ENCODE measurements around the gene MMP24OS.

MMP24OS gene

DNA sequence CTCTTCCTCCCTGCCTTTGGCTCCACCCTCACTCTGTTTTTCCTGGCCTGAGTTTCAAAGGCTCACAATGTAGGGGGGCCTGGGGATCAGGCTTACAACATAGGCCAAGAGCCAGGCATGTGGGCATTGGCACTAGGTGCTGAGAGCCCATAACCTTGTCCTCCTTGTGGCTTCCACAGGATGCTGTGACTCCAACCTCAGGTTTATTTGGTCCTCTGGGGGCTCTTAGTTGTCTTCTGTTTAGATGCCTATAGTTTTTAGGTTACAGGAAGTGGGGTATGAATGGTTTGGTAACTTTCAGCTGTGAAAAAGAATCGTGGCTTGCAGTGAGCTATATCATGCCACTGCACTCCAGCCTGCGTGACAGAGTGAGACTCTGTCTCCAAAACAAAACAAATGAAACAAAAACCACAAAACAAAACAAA lies 25.9 kb downstream of the MMP24OS start:
- no peak overlapping the region for H3K4me3 ChIP-seq (ENCODE audit: low read depth, low read length)
- TF ChIP-seq, protein P1, sequence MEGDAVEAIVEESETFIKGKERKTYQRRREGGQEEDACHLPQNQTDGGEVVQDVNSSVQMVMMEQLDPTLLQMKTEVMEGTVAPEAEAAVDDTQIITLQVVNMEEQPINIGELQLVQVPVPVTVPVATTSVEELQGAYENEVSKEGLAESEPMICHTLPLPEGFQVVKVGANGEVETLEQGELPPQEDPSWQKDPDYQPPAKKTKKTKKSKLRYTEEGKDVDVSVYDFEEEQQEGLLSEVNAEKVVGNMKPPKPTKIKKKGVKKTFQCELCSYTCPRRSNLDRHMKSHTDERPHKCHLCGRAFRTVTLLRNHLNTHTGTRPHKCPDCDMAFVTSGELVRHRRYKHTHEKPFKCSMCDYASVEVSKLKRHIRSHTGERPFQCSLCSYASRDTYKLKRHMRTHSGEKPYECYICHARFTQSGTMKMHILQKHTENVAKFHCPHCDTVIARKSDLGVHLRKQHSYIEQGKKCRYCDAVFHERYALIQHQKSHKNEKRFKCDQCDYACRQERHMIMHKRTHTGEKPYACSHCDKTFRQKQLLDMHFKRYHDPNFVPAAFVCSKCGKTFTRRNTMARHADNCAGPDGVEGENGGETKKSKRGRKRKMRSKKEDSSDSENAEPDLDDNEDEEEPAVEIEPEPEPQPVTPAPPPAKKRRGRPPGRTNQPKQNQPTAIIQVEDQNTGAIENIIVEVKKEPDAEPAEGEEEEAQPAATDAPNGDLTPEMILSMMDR (IDR thresholded peaks at IDR 0.05; ENCODE audit: low read depth, low read length, missing control alignments): no peak
- no peak for DNase-seq (ENCODE audit: low read depth)
- in situ Hi-C loops (cut with HindIII; ENCODE audit: low sequenced_read_pairs): no loop called here

DNA sequence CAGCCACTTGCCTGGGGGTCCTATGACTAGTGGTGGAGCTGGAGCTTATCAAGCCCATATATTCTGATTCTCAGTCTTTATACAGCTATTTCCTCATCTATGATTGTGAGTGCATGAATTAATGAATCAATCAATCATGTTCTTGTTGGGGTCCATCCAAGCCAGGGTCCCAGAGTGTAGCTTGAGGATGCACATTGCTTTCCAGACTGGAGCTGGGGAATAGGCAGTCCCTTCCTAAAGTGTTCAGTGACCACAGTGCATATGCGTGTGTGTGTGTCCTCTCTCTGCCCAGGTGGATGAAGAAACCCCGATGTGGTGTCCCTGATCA lies 26.3 kb downstream of the MMP24OS start:
- in situ Hi-C loops (cut with HindIII; ENCODE audit: low sequenced_read_pairs): no loop called here

DNA sequence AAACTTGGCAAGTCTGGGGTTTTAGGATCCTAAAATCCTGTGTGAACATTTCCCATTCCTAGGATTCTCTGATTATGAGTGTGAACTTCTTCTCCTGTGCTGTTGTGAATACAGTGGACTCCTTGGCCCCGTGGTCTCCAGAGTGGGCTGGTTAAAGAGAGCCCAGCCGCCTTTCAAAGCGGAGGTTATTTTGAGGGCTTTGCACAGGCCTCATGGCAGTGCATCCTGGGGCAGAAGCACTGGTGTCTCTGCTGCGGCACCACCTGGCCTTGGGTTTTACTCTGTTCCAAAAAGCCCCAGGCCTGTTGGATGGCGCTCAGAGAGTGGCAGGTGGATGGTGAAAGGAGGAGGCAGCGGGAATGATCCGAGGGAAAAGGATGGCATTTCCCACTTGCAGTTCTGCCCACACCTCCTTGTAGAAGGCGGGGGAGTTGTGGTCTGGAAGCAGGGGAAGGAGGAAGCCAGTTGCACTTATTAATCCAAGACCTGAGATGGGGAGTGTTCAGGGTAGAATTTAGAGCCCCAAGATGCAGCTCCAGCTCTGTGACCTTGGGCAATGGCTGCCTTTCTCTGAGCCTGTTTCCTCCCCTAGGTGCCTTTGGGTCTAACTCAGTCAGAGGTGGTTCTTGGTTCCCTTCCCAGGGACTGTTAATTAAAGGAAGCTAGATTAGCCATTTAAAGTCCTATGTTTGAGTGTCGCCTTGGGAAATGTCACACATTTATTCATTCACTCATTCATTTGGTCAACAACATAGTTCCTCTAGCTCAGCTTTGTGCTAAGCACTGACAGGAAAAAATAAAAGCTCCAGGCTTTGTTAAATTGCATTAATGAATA lies 29.1 kb downstream of the MMP24OS start:
- in situ Hi-C loops (cut with HindIII; ENCODE audit: low sequenced_read_pairs): no loop called here
- H3K4me3 ChIP-seq (ENCODE audit: low read depth, low read length): no peak overlapping the region
- DNase-seq (ENCODE audit: low read depth): no peak
- TF ChIP-seq, protein P1 (IDR thresholded peaks at IDR 0.05; ENCODE audit: low read depth, low read length, missing control alignments): no peak

More for the DNA sequence above, 26.3 kb downstream of the MMP24OS start:
- TF ChIP-seq, protein P1 (IDR thresholded peaks at IDR 0.05; ENCODE audit: low read depth, low read length, missing control alignments): no peak
- no peak for DNase-seq (ENCODE audit: low read depth)
- H3K4me3 ChIP-seq (ENCODE audit: low read depth, low read length): no peak overlapping the region

DNA sequence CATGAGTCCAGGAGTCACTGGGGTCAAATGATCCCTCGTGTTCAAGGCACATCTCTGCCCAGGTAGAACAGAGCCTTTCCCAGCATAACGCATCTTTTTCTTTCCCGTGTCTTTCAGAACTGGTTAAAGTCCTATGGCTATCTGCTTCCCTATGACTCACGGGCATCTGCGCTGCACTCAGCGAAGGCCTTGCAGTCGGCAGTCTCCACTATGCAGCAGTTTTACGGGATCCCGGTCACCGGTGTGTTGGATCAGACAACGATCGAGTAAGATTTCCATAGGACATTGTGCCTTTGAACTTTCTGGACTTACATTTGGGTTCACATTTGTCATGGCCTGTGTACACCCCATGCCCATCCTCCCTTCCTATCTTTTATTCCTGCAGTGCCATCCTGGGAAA lies 31.2 kb downstream of the MMP24OS start:
- no peak for DNase-seq (ENCODE audit: low read depth)
- in situ Hi-C loops (cut with HindIII; ENCODE audit: low sequenced_read_pairs): no loop called here
- TF ChIP-seq, protein P1 (IDR thresholded peaks at IDR 0.05; ENCODE audit: low read depth, low read length, missing control alignments): no peak
- H3K4me3 ChIP-seq (ENCODE audit: low read depth, low read length): no peak overlapping the region

DNA sequence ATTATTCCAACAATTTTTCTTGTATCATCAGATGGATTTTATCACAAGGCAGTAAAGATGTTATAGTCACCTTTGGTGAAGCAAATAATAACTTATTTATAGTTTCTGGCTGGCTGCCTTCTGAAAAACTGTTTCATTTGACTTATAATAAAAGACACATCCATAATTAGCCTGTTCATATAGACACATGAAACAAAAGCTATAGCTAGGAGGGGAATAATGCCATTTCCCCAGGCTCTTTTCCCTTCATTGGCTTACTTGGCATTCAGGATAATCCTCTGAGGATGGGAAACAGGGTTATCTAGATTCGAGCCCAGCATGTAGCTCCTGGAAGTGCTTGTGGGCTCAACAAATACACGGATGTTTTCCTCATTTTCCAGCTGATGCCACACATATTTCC lies 33.9 kb downstream of the MMP24OS start:
- no peak for DNase-seq (ENCODE audit: low read depth)
- in situ Hi-C loops (cut with HindIII; ENCODE audit: low sequenced_read_pairs): no loop called here
- TF ChIP-seq, protein P1 (IDR thresholded peaks at IDR 0.05; ENCODE audit: low read depth, low read length, missing control alignments): no peak
- H3K4me3 ChIP-seq (ENCODE audit: low read depth, low read length): no peak overlapping the region

DNA sequence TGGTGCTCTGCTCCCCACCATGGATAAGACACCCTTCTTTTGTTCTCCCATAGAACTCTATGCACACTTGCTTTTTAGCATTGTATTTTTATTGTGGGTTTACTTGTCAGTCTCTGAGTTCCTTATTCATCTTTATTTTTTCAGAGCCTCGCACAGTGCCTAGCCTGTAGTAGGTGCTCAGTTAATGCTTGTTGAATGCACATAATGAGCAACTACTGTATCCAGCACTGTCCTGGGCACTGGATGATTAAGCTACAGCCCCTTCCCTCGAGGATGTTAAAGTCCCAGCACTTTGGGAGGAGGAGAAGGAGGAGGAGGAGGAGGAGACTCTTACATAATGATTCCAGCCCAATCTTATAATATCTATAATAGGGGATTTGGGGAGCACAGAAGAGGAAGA lies 34.6 kb downstream of the MMP24OS start:
- in situ Hi-C loops (cut with HindIII; ENCODE audit: low sequenced_read_pairs): no loop called here
- TF ChIP-seq, protein P1 (IDR thresholded peaks at IDR 0.05; ENCODE audit: low read depth, low read length, missing control alignments): no peak
- no peak overlapping the region for H3K4me3 ChIP-seq (ENCODE audit: low read depth, low read length)
- DNase-seq (ENCODE audit: low read depth): no peak
